Thymus (tissue), 11 donors: ENCODE data around the gene DCAF8L1. TPM values are rescaled to one million over a fixed set of nuclear protein-coding genes. Genes with fewer than 3 reads are reported as not detected.
"Not testable (repeated sequence)": the region's sequence is repeated elsewhere in the genome, so short reads cannot be mapped to it uniquely, and the experiment has no call there.

Experiments
- DNase-seq, 9 donors: peaks; one replicate each; pipeline ENCODE4 v3.0.0-alpha.2; 2013; ENCODE audit warnings: low spot score in 9 of 9, low read depth in 6 of 9, missing footprints in 1 of 9
- H3K27ac ChIP-seq, 2 donors: one replicate each; pipeline ENCODE4 v1.5.1; 2013; ENCODE audit warnings: control low read depth in 1 of 2, low read depth in 1 of 2, low read length in 1 of 2, mild to moderate bottlenecking in 1 of 2, moderate library complexity in 1 of 2
- H3K27me3 ChIP-seq, 2 donors: one replicate each; pipeline ENCODE4 v1.5.1; 2013; ENCODE audit warnings: low read length in 1 of 2; ENCODE audit not compliant: control insufficient read depth in 2 of 2, insufficient read depth in 1 of 2
- H3K36me3 ChIP-seq, 2 donors: one replicate each; pipeline ENCODE4 v1.5.1; 2013; ENCODE audit warnings: low read length in 1 of 2, mild to moderate bottlenecking in 1 of 2, moderate library complexity in 1 of 2; ENCODE audit not compliant: control insufficient read depth in 2 of 2, insufficient read depth in 2 of 2
- H3K4me1 ChIP-seq, 2 donors: one replicate each; pipeline ENCODE4 v1.5.1; 2013; ENCODE audit warnings: low read length in 2 of 2; ENCODE audit not compliant: control insufficient read depth in 2 of 2, insufficient read depth in 2 of 2
- H3K4me3 ChIP-seq, 2 donors: one replicate each; pipeline ENCODE4 v1.5.1; 2013; ENCODE audit warnings: low read length in 2 of 2, control low read depth in 1 of 2, mild to moderate bottlenecking in 1 of 2
- H3K9me3 ChIP-seq, 2 donors: one replicate each; pipeline ENCODE4 v1.5.1; 2013; ENCODE audit warnings: low read length in 1 of 2, mild to moderate bottlenecking in 1 of 2; ENCODE audit not compliant: control insufficient read depth in 2 of 2, insufficient read depth in 1 of 2
- WGBS: extraction: QIAGEN DNeasy Blood & Tissue Kit; methylation state at CpG from one replicate; pipeline ENCODE4 v1.1.7; 2013; 5-methylcytosine and 5-hydroxymethylcytosine counted together
- polyA plus RNA-seq: library from polyadenylated mRNA; stranded (reverse); fragments of 200-250 nt; gene quantifications from one replicate; pipeline ENCODE4 v1.2.3, GENCODE V29; 2013
- total RNA-seq: library from RNA; stranded (reverse); fragments of 120-200 nt; gene quantifications from one replicate; pipeline ENCODE4 v1.2.4, GENCODE V29; 2013
- donor health status: healthy.

The DCAF8L1 gene
- total and polyA plus RNA-seq, 2 donors: not detected

DNA sequence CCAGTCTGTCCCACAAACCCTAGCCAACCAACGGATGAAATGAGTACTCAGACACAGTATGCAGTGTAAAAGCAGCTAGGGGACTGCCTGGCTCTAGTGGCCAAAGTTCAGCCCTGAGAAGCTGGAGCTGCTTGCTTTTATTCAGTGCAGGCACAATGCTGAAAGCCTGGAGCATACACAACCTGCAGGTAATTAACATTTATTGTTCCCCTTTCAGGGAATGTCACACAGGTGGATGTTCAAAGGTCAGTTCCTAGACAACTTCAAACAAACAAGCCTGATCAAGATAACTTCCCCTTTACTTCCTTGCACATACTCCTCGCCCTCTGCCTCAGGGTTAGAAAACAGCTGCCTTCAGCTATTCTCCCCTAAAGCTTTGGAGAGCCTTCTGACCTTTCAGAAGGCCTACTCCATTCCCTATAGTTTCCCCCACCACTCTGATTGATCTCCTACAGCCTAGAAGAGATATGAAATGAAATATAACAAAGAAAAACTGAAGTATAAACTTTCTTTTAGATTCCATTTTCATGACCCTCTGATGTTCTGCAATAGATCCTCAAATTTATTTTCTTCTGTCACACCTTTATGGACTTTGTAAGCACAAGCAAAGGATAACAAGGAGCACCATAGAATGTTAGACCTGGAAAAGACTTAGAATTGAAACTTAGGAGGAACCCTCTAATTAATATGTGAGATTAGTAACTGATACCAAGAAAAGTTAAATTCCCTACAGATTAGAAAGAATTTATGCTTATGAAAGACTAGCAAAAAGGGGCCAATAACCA lies 6.8 kb upstream of the DCAF8L1 start:
- no peaks in the 10 kb centered on the region for H3K27me3 ChIP-seq
- no peaks in the 10 kb centered on the region for H3K4me1 ChIP-seq
- H3K9me3 ChIP-seq: no peaks in the 10 kb centered on the region
- 62% methylated on average over 2 of the region's 2 CpGs for WGBS
- H3K36me3 ChIP-seq: no peaks in the 10 kb centered on the region
- no peak for DNase-seq
- no peak overlapping the region for H3K27ac ChIP-seq
- no peak overlapping the region for H3K4me3 ChIP-seq

DNA sequence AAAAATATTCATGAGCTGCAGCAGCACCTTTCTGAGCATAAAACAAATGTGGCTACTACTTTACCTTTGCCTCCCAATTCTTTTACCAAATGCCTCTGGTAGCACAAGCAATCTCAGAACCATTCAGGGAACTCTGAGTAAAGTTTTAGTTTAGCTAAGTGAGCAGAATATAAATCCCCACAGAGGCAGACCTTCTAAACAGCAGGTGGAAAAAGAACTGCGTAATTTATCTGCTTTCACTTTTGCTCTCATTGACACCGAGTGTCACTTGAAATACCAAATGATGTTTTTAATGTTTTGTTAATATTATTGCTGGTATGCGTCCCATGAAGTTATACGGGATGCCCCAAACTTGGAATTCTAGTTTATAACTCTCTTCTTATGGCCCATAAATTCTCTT lies 4.3 kb downstream of the DCAF8L1 start:
- peaks cover 0 to 13% of the 10 kb centered on the region in 2 donors for H3K9me3 ChIP-seq
- not testable (repeated sequence) for H3K36me3 ChIP-seq, H3K4me3 ChIP-seq, H3K27ac ChIP-seq, H3K4me1 ChIP-seq, H3K27me3 ChIP-seq, DNase-seq
- WGBS: 92% methylated on average over 4 of the region's 4 CpGs

DNA sequence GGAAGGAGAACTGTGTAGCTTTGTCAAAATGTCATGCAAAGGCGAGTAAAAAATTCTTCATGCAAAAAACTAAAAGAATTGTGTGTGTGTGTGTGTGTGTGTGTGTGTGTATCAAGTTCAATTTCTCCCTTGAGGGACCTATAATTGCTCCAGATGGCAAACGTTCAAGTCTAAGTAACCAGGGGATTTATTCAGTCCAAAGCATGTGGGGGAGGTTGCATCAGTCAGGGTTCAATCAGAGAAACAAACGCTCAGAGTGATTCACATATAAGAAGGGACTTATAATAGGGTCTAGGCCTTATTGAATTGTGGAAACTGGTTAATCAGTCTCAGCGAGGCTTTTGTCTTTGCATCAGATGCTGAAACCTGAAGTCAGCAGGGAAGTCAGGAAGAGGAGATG lies 5.0 kb downstream of the DCAF8L1 start:
- DNase-seq: no peak
- WGBS: 87% methylated on average over 4 of the region's 4 CpGs
- Histone ChIP-seq H3K27ac (no peak overlapping the region), H3K36me3 (no peaks in the 10 kb centered on the region), H3K9me3 (peaks cover 0 to 10% of the 10 kb centered on the region in 2 donors), H3K4me1 (no peaks in the 10 kb centered on the region), H3K4me3 (no peak overlapping the region), H3K27me3 (no peaks in the 10 kb centered on the region)

DNA sequence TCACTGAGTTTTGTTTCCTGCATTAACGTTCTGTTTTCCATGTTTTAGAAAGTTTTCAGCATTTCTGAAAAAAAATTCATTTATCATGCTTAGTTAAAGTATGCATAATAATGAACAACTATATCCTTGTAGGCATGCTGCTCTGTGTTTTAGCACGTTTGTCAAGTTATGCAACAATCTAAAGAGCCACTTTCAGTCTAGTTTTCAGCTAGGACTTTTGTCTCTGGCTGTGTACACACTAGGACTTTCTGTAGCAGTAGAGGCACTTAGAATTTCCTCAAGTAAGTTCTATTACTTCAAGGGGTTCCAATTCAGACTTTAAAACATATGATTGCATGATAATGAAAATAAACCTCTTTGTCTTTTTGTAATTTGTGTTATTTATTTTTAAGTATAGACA lies 12.4 kb downstream of the DCAF8L1 start:
- H3K4me3 ChIP-seq: no peak overlapping the region
- 74% methylated on average over 2 of the region's 2 CpGs for WGBS
- DNase-seq: no peak
- H3K27ac ChIP-seq: no peak overlapping the region
- H3K27me3 ChIP-seq: no peaks in the 10 kb centered on the region
- no peaks in the 10 kb centered on the region for H3K9me3 ChIP-seq
- no peaks in the 10 kb centered on the region for H3K4me1 ChIP-seq
- no peaks in the 10 kb centered on the region for H3K36me3 ChIP-seq

DNA sequence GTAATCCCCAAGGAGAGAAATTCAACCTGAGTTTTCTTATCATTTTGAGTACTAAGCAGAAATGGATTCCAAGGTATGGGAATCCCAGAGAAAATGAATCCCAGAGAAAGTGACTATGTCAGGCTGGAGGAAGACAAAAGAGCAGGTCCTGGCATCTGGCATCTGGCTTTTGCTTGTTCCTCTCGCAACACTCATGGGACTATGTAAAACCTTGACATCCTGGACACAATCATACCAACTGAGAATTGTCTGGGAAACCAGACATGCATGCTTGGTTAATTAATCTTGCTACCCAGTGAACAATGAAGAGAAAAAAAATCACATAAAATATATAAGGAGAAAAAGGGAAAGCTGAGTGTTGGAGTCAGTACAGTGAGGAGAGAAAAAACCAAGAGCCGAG lies 12.9 kb downstream of the DCAF8L1 start:
- Histone ChIP-seq H3K36me3 (no peaks in the 10 kb centered on the region), H3K4me1 (no peaks in the 10 kb centered on the region), H3K27me3 (no peaks in the 10 kb centered on the region), H3K9me3 (no peaks in the 10 kb centered on the region), H3K4me3 (no peak overlapping the region), H3K27ac (no peak overlapping the region)
- no peak for DNase-seq
- 92% methylated on average over 2 of the region's 2 CpGs for WGBS

DNA sequence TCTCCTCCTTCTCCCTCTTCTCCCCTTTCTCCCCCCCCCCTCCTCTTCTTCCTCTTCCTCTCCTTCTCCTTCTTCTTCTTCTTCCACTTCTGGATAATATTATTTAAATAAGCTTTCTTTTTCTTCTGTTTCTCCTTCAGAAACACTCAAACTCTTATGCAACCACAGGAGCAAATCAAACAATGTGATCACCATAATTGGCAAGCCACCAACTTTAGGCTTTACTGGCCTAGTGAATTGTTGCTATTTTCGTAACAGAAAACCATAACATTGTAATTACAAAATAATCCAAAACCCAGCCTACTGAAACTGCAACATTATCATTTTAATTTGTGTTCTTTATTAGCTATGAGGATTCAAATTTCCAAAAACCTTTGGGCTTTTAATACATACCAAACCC lies 14.3 kb downstream of the DCAF8L1 start:
- no peaks in the 10 kb centered on the region for H3K36me3 ChIP-seq
- 85% methylated on average over 1 of the region's 1 CpG for WGBS
- H3K27ac ChIP-seq: no peak overlapping the region
- H3K4me1 ChIP-seq: no peaks in the 10 kb centered on the region
- DNase-seq: no peak
- H3K9me3 ChIP-seq: no peaks in the 10 kb centered on the region
- H3K4me3 ChIP-seq: no peak overlapping the region
- no peaks in the 10 kb centered on the region for H3K27me3 ChIP-seq

DNA sequence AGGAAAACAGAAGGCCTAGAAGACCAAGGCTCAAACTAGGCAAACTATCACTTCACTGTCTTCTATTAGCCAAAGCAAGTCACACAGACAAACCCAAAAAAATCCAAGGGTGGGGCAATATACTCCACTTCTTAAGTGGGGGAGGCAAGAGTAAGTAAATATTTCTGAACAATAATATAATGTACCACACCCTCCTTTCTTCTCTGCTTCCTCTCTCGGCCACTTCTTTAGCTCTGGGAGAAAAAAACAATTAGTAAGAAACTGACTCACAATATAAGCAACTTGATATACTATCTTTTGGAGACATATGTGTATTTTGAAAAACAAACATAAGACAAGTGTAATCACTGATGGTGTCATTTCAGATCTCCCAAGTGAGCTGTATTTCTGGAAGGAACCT lies 14.8 kb downstream of the DCAF8L1 start:
- no peak overlapping the region for H3K27ac ChIP-seq
- 76% methylated on average over 1 of the region's 1 CpG for WGBS
- no peak for DNase-seq

DNA sequence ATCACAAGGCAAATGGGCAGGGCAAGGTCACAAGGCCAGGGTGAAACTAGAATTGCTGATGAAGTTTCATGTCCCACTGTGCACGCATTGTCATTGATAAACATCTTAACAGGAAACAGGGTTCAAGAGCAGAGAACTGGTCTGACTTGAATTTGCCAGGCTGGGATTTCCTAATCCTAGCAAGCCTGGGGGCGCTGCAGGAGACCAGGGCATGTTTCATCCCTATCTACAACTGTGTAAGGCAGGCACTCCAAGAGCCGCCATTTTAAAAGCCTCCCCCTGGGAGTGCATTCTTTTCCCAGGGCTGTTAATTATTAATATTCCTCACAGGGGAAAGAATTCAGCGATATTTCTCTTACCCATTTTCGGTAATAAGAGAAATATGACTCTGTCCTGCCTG lies 15.9 kb downstream of the DCAF8L1 start:
- not testable (repeated sequence) for H3K9me3 ChIP-seq, H3K4me3 ChIP-seq, H3K4me1 ChIP-seq, H3K36me3 ChIP-seq, H3K27me3 ChIP-seq, H3K27ac ChIP-seq, DNase-seq
- WGBS: 92% methylated on average over 5 of the region's 5 CpGs

More for the DNA sequence above, 14.8 kb downstream of the DCAF8L1 start:
- H3K4me1 ChIP-seq: no peaks in the 10 kb centered on the region
- H3K36me3 ChIP-seq: no peaks in the 10 kb centered on the region
- H3K4me3 ChIP-seq: no peak overlapping the region
- no peaks in the 10 kb centered on the region for H3K27me3 ChIP-seq
- no peaks in the 10 kb centered on the region for H3K9me3 ChIP-seq

DNA sequence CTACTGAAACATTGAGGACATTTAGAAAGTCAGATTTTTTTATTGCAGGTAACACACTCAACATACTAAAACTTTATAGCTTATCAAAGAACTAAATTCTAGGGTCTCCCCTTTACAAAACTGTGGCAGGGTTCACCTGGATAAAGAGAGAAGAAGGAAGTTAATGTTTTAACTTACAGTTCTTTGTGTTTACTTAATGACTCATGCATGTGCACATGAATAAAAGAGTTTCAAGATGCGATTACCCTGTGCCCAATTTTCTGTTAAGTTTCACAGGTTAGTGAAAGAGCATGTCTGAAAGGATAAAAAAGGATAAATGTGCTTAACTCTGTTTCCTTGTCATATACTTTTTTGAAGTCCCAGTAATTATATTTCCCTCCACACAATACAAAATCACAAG lies 16.8 kb downstream of the DCAF8L1 start:
- H3K4me3 ChIP-seq: no peak overlapping the region
- no peak for DNase-seq
- no peaks in the 10 kb centered on the region for H3K36me3 ChIP-seq
- WGBS: 73% methylated on average over 1 of the region's 1 CpG
- no peaks in the 10 kb centered on the region for H3K4me1 ChIP-seq
- H3K27ac ChIP-seq: no peak overlapping the region
- H3K9me3 ChIP-seq: peaks cover 0 to 3% of the 10 kb centered on the region in 2 donors
- no peaks in the 10 kb centered on the region for H3K27me3 ChIP-seq
